Stimulated activated naive CD4-positive, alpha-beta T cell treated with Interleukin-2 at 50 U/mL for 16 hours (primary cell): ENCODE data around the gene HDAC4.

Experiments
- DNase-seq: peaks from one replicate; lab custom pipeline; 2025; lab: John Stamatoyannopoulos, UW

The HDAC4 gene

DNA sequence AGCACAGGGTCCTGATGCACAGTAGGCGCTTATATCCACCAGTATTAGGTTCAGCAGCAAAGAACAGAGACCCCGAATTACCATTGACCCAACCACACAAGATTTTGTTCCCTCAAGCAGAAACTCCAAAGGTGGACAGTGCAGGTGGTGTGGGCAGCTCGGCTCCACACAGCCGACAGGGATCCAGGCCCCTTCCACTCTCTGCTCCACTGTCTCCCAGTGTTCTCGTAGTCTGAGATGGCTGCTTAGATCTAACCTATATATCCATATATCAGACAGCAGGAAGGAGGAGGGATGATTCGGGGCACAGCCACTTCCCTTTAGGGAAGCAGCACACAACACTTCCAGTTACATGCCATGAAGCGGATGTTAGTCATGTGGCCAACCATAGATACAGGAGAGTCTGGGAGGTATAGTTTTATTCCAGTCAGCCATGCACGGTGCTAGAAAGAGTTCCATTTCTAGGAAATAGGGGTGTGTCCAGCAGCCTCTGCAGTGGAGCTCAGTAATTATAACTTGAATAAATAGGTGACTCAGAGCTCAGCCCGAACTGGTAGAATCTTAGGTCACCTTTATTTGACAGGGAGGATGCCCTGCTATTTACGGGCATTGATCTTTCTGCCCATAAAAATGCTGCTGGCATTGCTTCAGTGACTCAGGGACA lies 394.1 kb downstream of the HDAC4 start:
- DNase-seq: no peak

DNA sequence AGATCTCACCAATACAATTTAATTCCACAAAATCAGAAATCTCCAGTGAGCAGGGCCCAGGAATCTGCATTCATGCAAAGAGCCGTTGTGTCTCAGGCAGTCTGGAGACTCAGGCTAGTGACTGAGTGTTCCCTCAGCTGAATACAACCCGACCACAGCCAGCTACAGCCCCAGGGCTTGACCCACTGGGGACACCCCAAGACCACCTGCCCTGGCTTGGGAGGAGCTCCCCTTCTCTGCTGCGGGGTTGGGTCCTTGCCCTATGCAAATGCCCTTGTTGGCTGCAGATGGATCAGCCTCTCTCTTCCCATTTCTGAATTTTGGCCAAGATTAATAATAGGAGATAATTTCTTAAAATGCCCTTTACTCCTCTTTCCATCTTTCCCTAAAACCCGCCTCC lies 395.2 kb downstream of the HDAC4 start:
- DNase-seq: no peak

DNA sequence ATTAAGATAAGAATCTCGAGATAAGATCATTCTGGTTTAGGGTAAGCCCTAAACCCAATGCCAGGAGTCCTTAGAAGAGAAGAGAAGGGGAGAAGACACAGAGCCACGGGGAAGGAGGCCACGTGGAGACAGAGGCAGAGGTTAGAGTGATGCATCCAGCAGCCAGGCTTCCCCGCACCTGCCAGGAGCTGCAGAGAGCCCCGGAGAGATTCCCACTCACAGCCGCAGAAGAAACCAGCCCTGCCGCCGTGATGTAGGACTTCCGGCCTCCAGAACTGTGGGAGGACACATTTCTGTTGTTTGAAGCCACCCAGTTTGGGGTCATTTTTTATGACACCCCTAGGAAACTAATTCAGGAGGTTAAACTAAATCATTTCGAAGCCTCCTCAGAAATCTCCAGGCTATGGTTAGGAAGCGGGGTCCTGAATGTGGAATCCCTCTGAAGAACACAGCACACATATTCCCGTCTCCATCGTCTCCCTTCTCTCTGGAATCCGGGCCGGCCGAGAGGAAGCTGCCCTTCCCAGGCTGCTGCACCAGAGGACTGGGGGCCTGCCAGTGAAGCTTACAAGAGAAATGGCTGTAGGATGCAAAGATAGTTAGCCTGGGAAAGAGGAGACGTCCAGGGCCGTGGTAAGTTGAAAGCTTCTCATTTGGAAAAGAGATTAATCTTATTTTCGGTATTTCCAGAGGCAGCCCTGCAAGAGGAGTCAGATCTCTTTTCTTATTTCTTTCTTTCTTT lies 396.4 kb downstream of the HDAC4 start:
- no peak for DNase-seq

DNA sequence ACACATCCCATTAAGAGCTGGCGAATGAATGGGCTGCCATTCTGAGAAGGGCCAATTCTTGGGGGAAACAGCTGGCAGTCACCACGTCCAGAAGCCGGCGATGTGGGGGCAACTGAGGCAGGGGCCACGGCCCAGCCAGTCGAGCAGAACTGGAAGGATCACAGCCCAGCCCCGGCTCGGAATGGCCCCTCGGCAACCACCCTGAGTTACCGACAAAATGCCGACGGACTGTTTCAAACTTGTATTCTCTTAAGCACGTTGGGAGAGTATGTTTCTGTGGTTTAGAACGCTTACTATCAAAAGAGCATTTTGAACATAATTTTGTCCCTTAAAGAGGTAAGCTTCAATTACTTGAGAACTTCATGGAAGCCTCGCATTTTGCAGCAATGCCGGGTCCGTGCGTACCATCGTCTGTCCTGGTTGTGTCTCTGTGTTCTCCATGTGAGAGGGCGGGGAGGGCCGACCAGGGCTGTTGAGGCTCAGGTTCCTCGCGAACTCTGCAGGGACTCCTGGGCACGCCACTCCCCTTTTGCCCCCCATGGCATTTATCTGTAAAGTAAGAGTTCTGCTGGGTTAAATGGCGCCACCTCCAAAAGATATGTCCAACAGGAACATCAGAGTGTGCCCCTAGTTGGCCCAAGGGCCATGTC lies 397.1 kb downstream of the HDAC4 start:
- DNase-seq: no peak

DNA sequence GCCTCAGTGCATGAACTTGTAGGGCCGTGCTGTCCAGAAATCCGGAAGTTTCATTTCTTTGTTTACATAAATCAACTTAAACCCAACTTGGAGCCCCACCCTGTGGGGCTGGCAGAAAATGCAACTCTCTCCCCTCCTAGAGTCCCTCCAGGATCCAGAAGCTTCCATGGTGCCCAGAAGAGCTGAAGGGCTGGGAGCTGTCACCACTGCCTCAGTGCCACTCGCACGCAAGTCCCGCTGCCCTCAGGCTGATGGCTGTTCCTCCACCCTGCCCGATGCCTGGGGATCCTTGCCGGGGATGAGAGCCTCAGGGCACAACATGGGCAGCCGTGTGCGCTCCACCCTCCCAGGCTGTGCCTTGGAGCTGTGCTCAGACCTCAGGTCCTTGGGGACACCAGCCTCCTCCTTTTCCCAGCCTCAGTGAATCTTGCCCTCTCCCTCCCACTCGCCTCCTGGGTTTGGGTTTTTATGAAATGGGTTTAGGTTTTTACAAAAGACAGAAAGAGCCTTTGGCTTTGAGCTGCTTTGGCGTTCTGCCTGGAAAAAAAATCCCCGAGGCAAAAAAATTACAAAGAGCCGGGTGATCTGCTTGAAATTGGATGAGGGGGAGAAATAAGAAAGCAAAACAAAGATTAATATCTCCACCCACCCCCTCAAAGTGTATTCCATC lies 397.7 kb downstream of the HDAC4 start:
- no peak for DNase-seq

DNA sequence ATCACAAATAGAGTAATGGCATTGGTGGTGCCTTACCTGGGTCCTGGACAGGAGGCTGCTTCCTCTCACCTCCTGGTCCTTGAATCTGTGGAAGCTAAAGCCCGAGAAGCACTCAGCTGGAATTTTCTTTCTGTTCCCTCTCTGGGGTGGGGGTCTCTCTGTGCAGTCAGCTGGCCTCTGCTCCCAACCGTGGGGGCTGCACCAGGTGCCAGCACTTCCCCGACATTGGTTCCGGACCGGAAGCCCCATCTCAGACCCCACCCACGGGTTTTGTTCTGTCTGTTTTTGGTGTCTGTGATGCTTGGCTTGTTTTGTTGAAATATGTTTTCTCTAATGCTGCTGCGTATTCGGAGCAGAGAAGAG lies 398.2 kb downstream of the HDAC4 start:
- DNase-seq: no peak

DNA sequence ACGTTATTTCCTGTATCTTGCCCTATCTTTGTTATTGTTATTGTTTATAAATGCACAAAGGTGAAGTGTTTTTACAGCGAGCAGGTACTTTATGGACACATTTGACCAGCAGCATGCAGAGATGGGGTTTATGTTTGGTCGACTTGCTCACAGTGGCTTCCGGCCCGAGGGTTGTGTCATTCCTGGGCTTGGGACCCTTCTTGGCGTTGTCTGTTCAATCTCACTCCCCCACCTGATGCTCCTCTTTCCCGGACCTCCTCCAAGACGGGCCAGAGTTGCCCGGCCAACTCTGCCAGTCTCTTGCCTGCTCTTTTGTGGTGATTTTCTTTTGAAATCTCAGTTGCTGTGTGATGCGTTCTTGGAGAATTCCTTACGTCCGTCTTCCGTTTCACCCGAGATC lies 399.0 kb downstream of the HDAC4 start:
- DNase-seq: no peak

DNA sequence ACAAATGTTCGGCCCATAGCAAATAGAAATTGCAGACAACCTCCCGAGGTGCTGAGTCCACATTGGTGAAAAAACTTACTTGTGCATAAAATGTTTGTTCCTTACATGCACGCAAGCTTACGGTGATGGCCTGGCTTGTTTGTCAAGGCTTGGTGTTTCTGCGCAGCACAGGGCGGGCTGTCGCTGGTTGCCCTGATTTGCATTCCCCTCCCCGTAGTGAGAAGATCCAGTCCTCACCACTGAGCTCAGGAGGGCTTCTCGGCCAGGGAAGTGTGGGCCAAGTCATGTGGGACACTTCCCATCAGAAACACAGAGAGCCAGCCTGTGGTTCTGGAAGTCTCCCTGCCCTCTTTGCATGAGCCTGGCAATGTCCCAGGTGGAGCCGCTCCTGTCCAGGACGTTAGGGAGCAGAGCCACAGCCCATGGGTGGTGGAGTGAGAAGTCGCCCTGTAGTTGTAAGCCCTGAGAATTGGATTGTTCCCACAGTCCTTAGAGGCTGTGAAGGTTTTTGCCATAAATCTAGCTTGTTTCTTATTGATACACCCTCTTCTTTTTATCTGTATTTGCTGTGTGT lies 400.2 kb downstream of the HDAC4 start:
- no peak for DNase-seq

DNA sequence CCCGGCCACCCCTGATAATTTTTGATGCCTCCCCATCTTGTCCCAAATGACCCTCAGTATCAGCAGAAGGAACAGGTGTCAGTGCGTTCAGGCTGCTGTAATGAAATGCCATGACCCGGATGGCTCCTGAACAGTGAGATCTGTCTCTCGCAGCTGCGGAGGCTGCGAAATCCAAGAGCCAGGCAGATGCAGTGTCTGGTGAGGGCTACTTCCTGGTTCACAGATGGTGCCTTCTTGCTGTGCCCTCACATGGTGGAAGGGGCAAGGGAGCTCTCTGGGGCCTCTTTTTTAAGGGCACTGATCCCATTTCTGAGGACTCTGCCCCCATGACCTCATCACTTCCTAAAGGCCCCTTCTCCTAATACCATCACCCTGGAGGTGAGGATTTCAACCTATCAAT lies 400.7 kb downstream of the HDAC4 start:
- DNase-seq: no peak

DNA sequence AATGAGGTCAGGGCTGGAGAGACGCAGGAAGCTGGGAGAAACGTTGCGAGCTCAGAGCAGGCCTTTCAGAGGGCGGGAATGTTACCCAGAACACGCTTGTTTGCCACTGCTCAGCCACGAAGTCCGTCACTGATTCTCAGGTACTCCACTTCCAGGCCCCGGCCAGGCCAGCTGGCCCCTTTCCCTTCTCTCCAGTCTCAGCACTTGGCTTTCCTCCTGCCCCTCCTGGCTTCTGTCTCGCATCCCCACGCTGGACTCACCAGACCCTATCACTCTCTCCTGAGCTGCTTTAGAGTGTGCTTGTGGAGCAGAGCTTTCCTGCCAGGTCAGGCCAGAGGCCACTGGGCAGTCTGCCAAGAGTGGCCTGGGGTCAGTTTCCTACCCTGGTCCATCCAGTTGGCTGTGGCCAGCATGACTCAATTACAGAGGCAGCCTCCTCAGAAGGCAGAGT lies 401.5 kb downstream of the HDAC4 start:
- no peak for DNase-seq

DNA sequence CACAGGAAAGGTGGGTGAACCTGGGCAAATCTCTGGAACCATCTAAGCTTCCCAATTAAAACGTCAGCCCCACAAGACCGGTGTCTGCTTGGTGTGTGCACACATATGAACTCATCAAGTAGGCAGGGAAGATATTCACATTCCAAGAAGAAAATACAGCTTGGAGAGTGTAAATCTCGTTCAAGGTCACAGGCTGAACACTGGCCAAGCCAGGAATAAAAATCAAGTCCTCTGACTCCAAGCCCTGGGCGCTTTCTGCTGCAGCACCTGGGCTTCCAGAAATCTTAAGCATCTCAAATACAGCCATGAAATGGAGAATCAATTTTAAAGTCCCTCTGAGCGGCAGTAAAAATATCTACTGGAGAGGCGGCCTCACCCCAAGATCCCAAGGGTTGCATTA lies 402.0 kb downstream of the HDAC4 start:
- no peak for DNase-seq
